Measurements from ENCODE around the gene ELOVL2. TPM values are rescaled to one million over a fixed set of nuclear protein-coding genes. Genes with fewer than 3 reads are reported as not detected.

ELOVL2 gene
- total and polyA plus RNA-seq, 7 donors, result 0.16 to 0.83 (median 0.41) TPM; not detected in 2

DNA sequence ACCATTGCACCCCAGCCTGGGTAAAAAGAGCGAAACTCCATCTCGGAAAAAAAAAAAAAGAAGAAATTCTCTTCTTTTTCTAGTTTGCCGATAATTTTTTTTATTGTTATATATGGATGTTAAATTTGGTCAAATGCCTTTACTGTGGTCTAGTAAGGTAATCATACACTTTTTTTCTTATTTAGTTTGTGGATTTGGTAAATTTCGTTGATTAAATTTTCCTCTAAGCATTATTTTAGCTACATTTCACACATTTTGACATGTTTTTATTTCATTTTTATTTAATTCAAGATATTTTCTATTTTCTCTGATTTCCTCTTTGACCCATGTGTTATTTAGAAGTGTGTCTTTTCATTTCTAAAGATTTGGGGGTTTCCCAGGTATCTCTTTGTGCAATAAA is 18.0 kb upstream of the ELOVL2 start:
- DNase-seq, result no peak
- Histone ChIP-seq H3K27me3 (no peaks in the 10 kb centered on the region), H3K36me3 (no peaks in the 10 kb centered on the region), H3K4me1 (no peaks in the 10 kb centered on the region), H3K9me3 (no peaks in the 10 kb centered on the region), H3K4me3 (no peak overlapping the region), H3K27ac (no peak overlapping the region)
- 93 to 95% methylated on average over 4 of the region's 4 CpGs for WGBS, 2 donors
- no peak for TF ChIP-seq EP300 (IDR thresholded peaks at IDR 0.05)
- no peak for TF ChIP-seq POLR2AphosphoS5 (IDR thresholded peaks at IDR 0.05)
- TF ChIP-seq POLR2A (IDR thresholded peaks at IDR 0.05), result no peak
- TF ChIP-seq, protein P1, sequence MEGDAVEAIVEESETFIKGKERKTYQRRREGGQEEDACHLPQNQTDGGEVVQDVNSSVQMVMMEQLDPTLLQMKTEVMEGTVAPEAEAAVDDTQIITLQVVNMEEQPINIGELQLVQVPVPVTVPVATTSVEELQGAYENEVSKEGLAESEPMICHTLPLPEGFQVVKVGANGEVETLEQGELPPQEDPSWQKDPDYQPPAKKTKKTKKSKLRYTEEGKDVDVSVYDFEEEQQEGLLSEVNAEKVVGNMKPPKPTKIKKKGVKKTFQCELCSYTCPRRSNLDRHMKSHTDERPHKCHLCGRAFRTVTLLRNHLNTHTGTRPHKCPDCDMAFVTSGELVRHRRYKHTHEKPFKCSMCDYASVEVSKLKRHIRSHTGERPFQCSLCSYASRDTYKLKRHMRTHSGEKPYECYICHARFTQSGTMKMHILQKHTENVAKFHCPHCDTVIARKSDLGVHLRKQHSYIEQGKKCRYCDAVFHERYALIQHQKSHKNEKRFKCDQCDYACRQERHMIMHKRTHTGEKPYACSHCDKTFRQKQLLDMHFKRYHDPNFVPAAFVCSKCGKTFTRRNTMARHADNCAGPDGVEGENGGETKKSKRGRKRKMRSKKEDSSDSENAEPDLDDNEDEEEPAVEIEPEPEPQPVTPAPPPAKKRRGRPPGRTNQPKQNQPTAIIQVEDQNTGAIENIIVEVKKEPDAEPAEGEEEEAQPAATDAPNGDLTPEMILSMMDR (IDR thresholded peaks at IDR 0.05), result no peak
- intact Hi-C loops (cut with DNase I), result loop anchor here (10.0 kb wide), 1 partner anchor 107 kb away; no protein-coding TSS in a partner anchor

DNA sequence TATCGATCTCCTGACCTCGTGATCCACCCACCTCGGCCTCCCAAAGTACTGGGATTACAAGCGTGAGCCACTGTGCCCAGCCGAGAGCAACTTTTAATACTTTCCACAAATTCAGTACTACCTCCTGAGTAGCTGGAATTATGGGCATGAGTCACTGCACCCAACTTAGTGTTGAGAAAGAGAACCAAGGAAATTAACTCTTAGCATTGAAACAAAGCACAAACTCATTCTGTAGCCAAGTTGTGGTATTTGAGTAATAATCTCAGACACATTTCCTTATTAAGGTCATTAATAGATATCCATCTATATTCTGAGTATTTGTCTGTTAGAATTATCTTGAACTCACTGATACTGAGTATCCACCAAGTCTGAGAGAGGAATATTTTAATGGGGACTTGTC is 14.3 kb upstream of the ELOVL2 start:
- no peaks in the 10 kb centered on the region for H3K27me3 ChIP-seq
- TF ChIP-seq, protein P1 (IDR thresholded peaks at IDR 0.05), result no peak
- no peak for TF ChIP-seq POLR2A (IDR thresholded peaks at IDR 0.05)
- no peak for TF ChIP-seq EP300 (IDR thresholded peaks at IDR 0.05)
- TF ChIP-seq POLR2AphosphoS5 (IDR thresholded peaks at IDR 0.05), result no peak
- no peaks in the 10 kb centered on the region for H3K4me1 ChIP-seq
- intact Hi-C loops (cut with DNase I), result no loop called here
- WGBS, 2 donors, result 96 to 97% methylated on average over 5 of the region's 5 CpGs
- H3K27ac ChIP-seq, result no peak overlapping the region
- DNase-seq, result no peak
- H3K36me3 ChIP-seq, result no peaks in the 10 kb centered on the region
- H3K9me3 ChIP-seq, result no peaks in the 10 kb centered on the region
- H3K4me3 ChIP-seq, result no peak overlapping the region

DNA sequence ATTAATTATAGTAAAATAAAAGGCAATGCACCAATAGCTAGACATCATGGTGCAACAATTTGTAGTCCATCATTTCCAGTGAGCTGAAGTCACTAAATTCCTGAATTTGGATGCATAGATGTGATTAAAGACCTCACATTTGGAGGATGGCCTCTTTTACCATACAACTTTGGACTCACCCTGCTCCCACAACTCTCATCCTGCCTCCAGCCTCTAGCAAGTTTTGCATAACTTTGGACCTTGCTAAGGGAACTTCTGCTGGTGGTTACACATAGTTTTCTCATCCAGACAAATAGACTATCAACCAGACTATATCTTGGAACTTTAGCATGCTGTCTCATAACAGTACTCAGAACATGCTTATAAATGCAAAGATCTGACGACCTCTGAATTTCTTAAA is 12.8 kb upstream of the ELOVL2 start:
- no peak for DNase-seq
- Histone ChIP-seq H3K4me3 (no peak overlapping the region), H3K36me3 (no peaks in the 10 kb centered on the region), H3K4me1 (no peaks in the 10 kb centered on the region), H3K27me3 (no peaks in the 10 kb centered on the region), H3K9me3 (no peaks in the 10 kb centered on the region), H3K27ac (no peak overlapping the region)
- TF ChIP-seq, protein P1 (IDR thresholded peaks at IDR 0.05), result no peak
- TF ChIP-seq EP300 (IDR thresholded peaks at IDR 0.05) (no peak), POLR2A (IDR thresholded peaks at IDR 0.05) (no peak), POLR2AphosphoS5 (IDR thresholded peaks at IDR 0.05) (no peak)
- WGBS, 2 donors, result 71 to 76% methylated on average over 1 of the region's 1 CpG
- intact Hi-C loops (cut with DNase I), result no loop called here

DNA sequence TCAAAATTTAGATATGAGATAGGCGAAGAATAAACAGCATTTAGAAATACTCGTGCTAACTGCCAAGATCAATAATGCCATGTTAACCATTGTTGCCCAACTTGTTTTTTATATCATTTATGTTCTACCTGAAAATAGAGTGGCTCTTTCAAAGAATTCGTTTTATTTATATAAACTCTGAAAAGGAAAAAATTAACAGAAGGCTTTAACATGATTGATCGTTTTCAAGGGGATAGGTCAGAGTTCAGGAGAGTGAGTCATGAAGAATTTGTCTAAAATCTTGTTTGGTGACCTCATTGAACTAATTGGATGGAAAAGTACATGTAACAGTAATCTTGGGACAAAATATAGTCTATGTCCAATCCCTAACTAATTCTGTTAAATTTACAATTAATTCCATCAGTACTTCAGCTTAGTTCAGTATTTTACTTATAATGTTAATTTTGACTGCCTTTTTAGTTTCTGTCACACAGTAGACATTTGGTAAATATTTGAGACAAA is 11.1 kb upstream of the ELOVL2 start:
- WGBS, 2 donors, result 16 to 55% methylated on average over 4 of the region's 4 CpGs
- TF ChIP-seq POLR2AphosphoS5 (IDR thresholded peaks at IDR 0.05) (no peak), EP300 (IDR thresholded peaks at IDR 0.05) (no peak), POLR2A (IDR thresholded peaks at IDR 0.05) (no peak)
- TF ChIP-seq, protein P1 (IDR thresholded peaks at IDR 0.05), result no peak
- no peaks in the 10 kb centered on the region for H3K36me3 ChIP-seq
- intact Hi-C loops (cut with DNase I), result no loop called here
- peaks cover 0 to 6% (median 0%) of the 10 kb centered on the region in 3 donors for H3K27me3 ChIP-seq
- H3K9me3 ChIP-seq, result no peaks in the 10 kb centered on the region
- H3K4me1 ChIP-seq, result no peaks in the 10 kb centered on the region
- DNase-seq, result no peak
- no peak overlapping the region for H3K4me3 ChIP-seq
- H3K27ac ChIP-seq, result no peak overlapping the region

DNA sequence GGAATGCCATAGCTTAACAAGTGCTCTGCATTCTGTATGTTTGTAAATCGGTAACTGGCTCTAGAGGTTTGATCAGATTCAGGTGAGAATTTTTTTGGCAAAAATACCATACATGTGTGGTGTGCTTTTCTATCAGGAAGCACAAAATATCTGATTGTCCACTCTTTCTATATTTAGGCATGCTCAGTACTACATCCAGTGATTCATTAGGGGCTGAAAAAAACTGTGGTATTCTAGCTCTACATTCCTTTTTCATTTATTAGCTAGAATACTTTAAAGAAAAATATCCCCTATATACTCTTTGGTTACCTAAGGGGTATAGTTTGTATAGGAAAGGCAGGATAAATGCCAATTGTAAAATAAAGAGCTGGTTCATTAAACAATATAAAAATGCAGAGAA is 10.6 kb upstream of the ELOVL2 start:
- TF ChIP-seq, protein P1 (IDR thresholded peaks at IDR 0.05), result no peak
- TF ChIP-seq EP300 (IDR thresholded peaks at IDR 0.05), result no peak
- TF ChIP-seq POLR2AphosphoS5 (IDR thresholded peaks at IDR 0.05), result no peak
- no peak for TF ChIP-seq POLR2A (IDR thresholded peaks at IDR 0.05)
- DNase-seq, result no peak

More for the DNA sequence above, 10.6 kb upstream of the ELOVL2 start:
- Histone ChIP-seq H3K27me3 (peaks cover 0 to 11% (median 0%) of the 10 kb centered on the region in 3 donors), H3K9me3 (no peaks in the 10 kb centered on the region), H3K4me3 (no peak overlapping the region), H3K36me3 (no peaks in the 10 kb centered on the region), H3K4me1 (no peaks in the 10 kb centered on the region), H3K27ac (no peak overlapping the region)
- intact Hi-C loops (cut with DNase I), result no loop called here
- WGBS, 2 donors, result 88 to 90% methylated on average over 1 of the region's 1 CpG

Measured in sigmoid colon (tissue), 7 donors.